WTC11 (cell line): ENCODE measurements around the gene TMEM43.

Source experiments
- ATF2 ChIP-seq: sonication (generic); formaldehyde crosslinking; IDR thresholded peaks from 2 replicates; pipeline ENCODE4 v1.8.1; 2022; ENCODE audit warnings: low read depth, missing genetic modification reagents, borderline replicate concordance
- ATF3 ChIP-seq: sonication (generic); formaldehyde crosslinking; conservative IDR thresholded peaks from 2 replicates; pipeline ENCODE4 v1.8.1; 2022; ENCODE audit warnings: mild to moderate bottlenecking, missing genetic modification reagents
- CTCF ChIP-seq: fragments of 200-600 bp; IDR thresholded peaks from 2 replicates; pipeline ENCODE4 v1.8.0; 2022; ENCODE audit warnings: antibody characterized with exemption
- ESRRA ChIP-seq: sonication (generic); formaldehyde crosslinking; IDR thresholded peaks from 2 replicates; pipeline ENCODE4 v1.8.1; 2022; ENCODE audit warnings: mild to moderate bottlenecking, missing genetic modification reagents, borderline replicate concordance
- JUN ChIP-seq: sonication (generic); formaldehyde crosslinking; IDR thresholded peaks from 2 replicates; pipeline ENCODE4 v1.8.0; 2023; ENCODE audit warnings: mild to moderate bottlenecking, missing genetic modification reagents
- MAX ChIP-seq: sonication (generic); formaldehyde crosslinking; IDR thresholded peaks from 2 replicates; pipeline ENCODE4 v1.8.0; 2022; ENCODE audit warnings: mild to moderate bottlenecking, missing genetic modification reagents
- MXD4 ChIP-seq: fragments of 250-450 bp; sonication (Bioruptor Pico); IDR thresholded peaks from 2 replicates; pipeline ENCODE4 v1.8.0; 2021; ENCODE audit warnings: mild to moderate bottlenecking, moderate library complexity, borderline replicate concordance
- RORB ChIP-seq: fragments of 250-450 bp; sonication (Bioruptor Pico); IDR thresholded peaks from 2 replicates; pipeline ENCODE4 v1.9.0; 2021; ENCODE audit warnings: mild to moderate bottlenecking
- TEAD4 ChIP-seq: sonication (generic); formaldehyde crosslinking; IDR thresholded peaks from 2 replicates; pipeline ENCODE4 v1.8.0; 2022; ENCODE audit warnings: mild to moderate bottlenecking, missing genetic modification reagents
- ZNF532 ChIP-seq: fragments of 250-450 bp; sonication (Bioruptor Pico); IDR thresholded peaks from 2 replicates; pipeline ENCODE4 v1.9.0; 2021; ENCODE audit warnings: mild to moderate bottlenecking, borderline replicate concordance
- ZNF671 ChIP-seq: fragments of 250-450 bp; sonication (Bioruptor Pico); IDR thresholded peaks from 2 replicates; pipeline ENCODE4 v1.8.0; 2021; ENCODE audit warnings: mild to moderate bottlenecking

- no peak for TF ChIP-seq CTCF
- no peak for TF ChIP-seq ATF3 (CRISPR knock-in tag)
- TF ChIP-seq MAX (CRISPR knock-in tag) = no peak
- TF ChIP-seq ATF2 (CRISPR knock-in tag) = no peak
- no peak for TF ChIP-seq ZNF671
- TF ChIP-seq RORB (CRISPR knock-in tag) = no peak
- TF ChIP-seq JUN = no peak
- TF ChIP-seq ZNF532 (CRISPR knock-in tag) = no peak
- no peak for TF ChIP-seq TEAD4
- no peak for TF ChIP-seq ESRRA
- no peak for TF ChIP-seq MXD4
These were observed 54.2 kb downstream of the TMEM43 start for GRCh38 chr3:14179114-14179465.
